Type B pancreatic cell (in vitro differentiated cells): Measurements from ENCODE around the gene DMRTC2. TPM values are rescaled to one million over a fixed set of nuclear protein-coding genes. Genes with fewer than 3 reads are reported as not detected.

ENCODE experiments used
- DNase-seq: peaks from one replicate; pipeline ENCODE4 v3.0.0; 2021; ENCODE audit warnings: mixed read lengths; ENCODE audit not compliant: unreplicated experiment; ENCODE audit errors: extremely low spot score
- H3K27ac Mint-ChIP-seq: 2 replicates; pipeline ENCODE4 v1.8.0; 2021; ENCODE audit warnings: mild to moderate bottlenecking, mixed read lengths
- H3K27me3 Mint-ChIP-seq: 2 replicates; pipeline ENCODE4 v1.8.0; 2021; ENCODE audit warnings: mixed read lengths
- H3K36me3 Mint-ChIP-seq: 2 replicates; pipeline ENCODE4 v1.8.0; 2021; ENCODE audit warnings: mixed read lengths
- H3K4me1 Mint-ChIP-seq: one replicate; pipeline ENCODE4 v1.8.0; 2021; ENCODE audit warnings: mixed read lengths; ENCODE audit not compliant: unreplicated experiment
- H3K4me3 Mint-ChIP-seq: 2 replicates; pipeline ENCODE4 v1.8.0; 2021; ENCODE audit warnings: mild to moderate bottlenecking, mixed read lengths
- H3K9me3 Mint-ChIP-seq: 2 replicates; pipeline ENCODE4 v1.8.0; 2021; ENCODE audit warnings: mixed read lengths
- CTCF ChIP-seq: fragments of 200-600 bp; sonication (generic); conservative IDR thresholded peaks from 2 replicates; pipeline ENCODE4 v1.5.0; 2021; ENCODE audit warnings: antibody characterized with exemption, mild to moderate bottlenecking
- total RNA-seq: library from RNA; stranded (reverse); gene quantifications from 2 replicates; pipeline ENCODE4 v1.2.1, GENCODE V29; 2021; ENCODE audit warnings: low replicate concordance

Gene DMRTC2
- total RNA-seq, 1 donor from 2014 or later, result not detected

- Mint-ChIP-seq H3K36me3 (no peaks in the 10 kb centered on the region), H3K27ac (peak within 1 kb of the TSS; percentile 90), H3K4me1 (peaks cover 22% of the 10 kb centered on the region), H3K9me3 (no peaks in the 10 kb centered on the region), H3K4me3 (peak within 1 kb of the TSS; percentile 97), H3K27me3 (peaks cover 30% of the 10 kb centered on the region)
- DNase-seq, result no peak
- TF ChIP-seq CTCF, result no peak
These were observed 38.0 kb downstream of the DMRTC2 start, which contains the start of gene ARHGEF1 for GRCh38 chr19:41882568-41883462. ARHGEF1 (plus strand) TSS chr19:41883184; CDS start chr19:41888083, 4,899 bp downstream.

GRCh38 chr19:41883463-41883820 is 38.6 kb downstream of the DMRTC2 start:
- no peaks in the 10 kb centered on the region for H3K36me3 Mint-ChIP-seq
- H3K27me3 Mint-ChIP-seq, result peaks cover 30% of the 10 kb centered on the region
- H3K27ac Mint-ChIP-seq, result peak overlapping the region; percentile 90

GRCh38 chr19:41883821-41884733 is 39.2 kb downstream of the DMRTC2 start:
- peak; percentile 22 for TF ChIP-seq CTCF
- Mint-ChIP-seq H3K27me3 (peaks cover 30% of the 10 kb centered on the region), H3K4me3 (peak overlapping the region; percentile 97), H3K36me3 (no peaks in the 10 kb centered on the region), H3K27ac (peak overlapping the region; percentile 90), H3K9me3 (no peaks in the 10 kb centered on the region), H3K4me1 (peaks cover 22% of the 10 kb centered on the region)
- peak; percentile 96 for DNase-seq

More at GRCh38 chr19:41883463-41883820, 38.6 kb downstream of the DMRTC2 start:
- TF ChIP-seq CTCF, result no peak
- Mint-ChIP-seq H3K4me1 (peaks cover 22% of the 10 kb centered on the region), H3K9me3 (no peaks in the 10 kb centered on the region), H3K4me3 (peak overlapping the region; percentile 97)
- no peak for DNase-seq

GRCh38 chr19:41886761-41887710 is 42.2 kb downstream of the DMRTC2 start:
- peaks cover 21% of the 10 kb centered on the region for H3K4me1 Mint-ChIP-seq
- DNase-seq, result no peak
- no peak for TF ChIP-seq CTCF
- no peak overlapping the region for H3K4me3 Mint-ChIP-seq
- H3K27ac Mint-ChIP-seq, result no peak overlapping the region
- H3K27me3 Mint-ChIP-seq, result peaks cover 14% of the 10 kb centered on the region
- peaks cover 3% of the 10 kb centered on the region for H3K36me3 Mint-ChIP-seq
- H3K9me3 Mint-ChIP-seq, result no peaks in the 10 kb centered on the region
